GM23248 (cell line): ENCODE measurements around the gene IQCM.

Experiments
- EZH2 ChIP-seq: fragments of 200-600 bp; sonication (generic); IDR thresholded peaks from 2 replicates; pipeline ENCODE4 v1.6.1; 2018; ENCODE audit warnings: antibody characterized with exemption, mild to moderate bottlenecking; ENCODE audit not compliant: insufficient read depth, poor library complexity, severe bottlenecking
- EZH2phosphoT487 ChIP-seq: fragments of 200-600 bp; sonication (generic); IDR thresholded peaks from 2 replicates; pipeline ENCODE4 v1.6.1; 2018; ENCODE audit warnings: antibody characterized with exemption, moderate library complexity, mild to moderate bottlenecking, low read depth; ENCODE audit not compliant: insufficient read depth

GRCh38 chr4:149486861-149487260 is 328.8 kb downstream of the IQCM start:
- TF ChIP-seq EZH2phosphoT487 (no peak), EZH2 (no peak)
